Endothelial cell of umbilical vein (primary cell): ENCODE data around the gene EEFSEC. TPM values are rescaled to one million over a fixed set of nuclear protein-coding genes. Genes with fewer than 3 reads are reported as not detected.

Experiments
- BruUV-seq: library from RNA; stranded (reverse); fragments of 400-500 nt; replicated peaks from 2 replicates; lab custom pipeline; 2021; lab: Mats Ljungman, UMichigan
- CTCF ChIA-PET: fragments of 300-600, 350-600 bp; sonication (Branson Sonifier 250); formaldehyde crosslinking; loops from one replicate; lab custom pipeline; 2021; ENCODE audit warnings: antibody characterized with exemption, inconsistent platforms; lab: Charles Lee
- POLR2A ChIA-PET: fragments of 300-600, 350-600 bp; sonication (Branson Sonifier 250); formaldehyde crosslinking; loops from one replicate; lab custom pipeline; 2021; ENCODE audit warnings: antibody characterized with exemption, inconsistent platforms; lab: Charles Lee
- DNase-seq: peaks from one replicate; pipeline ENCODE4 v3.0.0-alpha.2; 2011; ENCODE audit warnings: low read depth, low spot score
- FAIRE-seq: peaks from 2 replicates; lab custom pipeline; 2011; peaks lifted over from hg19 to GRCh38; lab: Jason Lieb, UNC
- H2AFZ ChIP-seq: 2 replicates; pipeline ENCODE4 v1.6.0; 2012; ENCODE audit warnings: low read depth, low read length, control low read depth, inconsistent platforms
- H3K27ac ChIP-seq: 2 replicates; pipeline ENCODE4 v1.5.1; 2011; ENCODE audit warnings: low read depth, mild to moderate bottlenecking, control low read depth, low read length, moderate library complexity; ENCODE audit not compliant: insufficient read depth
- H3K27me3 ChIP-seq, 2 experiments: 2 replicates each; pipeline versions ENCODE4 v1.6.0 to v1.6.1; 2011; ENCODE audit warnings: low read length in 2 of 2, mixed read lengths in 1 of 2; ENCODE audit not compliant: control insufficient read depth in 2 of 2, insufficient read depth in 2 of 2
- H3K36me3 ChIP-seq, 2 experiments: 2 replicates in 1 of 2; 3 replicates in 1 of 2; pipeline ENCODE4 v1.5.1; 2011; ENCODE audit warnings: low read length in 2 of 2, mild to moderate bottlenecking in 1 of 2, moderate library complexity in 1 of 2; ENCODE audit not compliant: control insufficient read depth in 2 of 2, insufficient read depth in 2 of 2; ENCODE audit errors: extremely low read depth in 1 of 2
- H3K4me1 ChIP-seq: 3 replicates; pipeline ENCODE4 v1.5.1; 2011; ENCODE audit warnings: mild to moderate bottlenecking, low read length; ENCODE audit not compliant: control insufficient read depth, insufficient read depth; ENCODE audit errors: extremely low read depth
- H3K4me2 ChIP-seq: 2 replicates; pipeline ENCODE4 v1.6.1; 2011; ENCODE audit warnings: low read length, control low read depth, mixed read lengths; ENCODE audit not compliant: insufficient read depth
- H3K4me3 ChIP-seq, 3 experiments: fragments of 200-600 bp in 1 of 3; sonication (generic), shearing (Covaris generic) in 1 of 3; replicated peaks in 1 of 3; 2 replicates each; pipeline ENCODE4 v1.5.1; 2011 to 2016; ENCODE audit warnings: control low read depth in 3 of 3, low read length in 3 of 3, mild to moderate bottlenecking in 2 of 3, inconsistent platforms in 1 of 3, low read depth in 1 of 3, moderate library complexity in 1 of 3; ENCODE audit not compliant: insufficient read depth in 1 of 3
- H3K79me2 ChIP-seq: 2 replicates; pipeline ENCODE4 v1.6.0; 2012; ENCODE audit warnings: low read length, inconsistent platforms; ENCODE audit not compliant: control insufficient read depth, insufficient read depth
- H3K9ac ChIP-seq: replicated peaks from 2 replicates; pipeline ENCODE3; 2011; ENCODE audit warnings: low read length, control low read depth; ENCODE audit not compliant: insufficient read depth; ENCODE audit errors: extremely low read depth
- H3K9me1 ChIP-seq: replicated peaks from 3 replicates; pipeline ENCODE4 v1.6.0; 2011; ENCODE audit warnings: mild to moderate bottlenecking, low read length; ENCODE audit not compliant: control insufficient read depth, insufficient read depth; ENCODE audit errors: extremely low read depth
- H3K9me3 ChIP-seq: replicated peaks from 2 replicates; pipeline ENCODE4 v1.5.1; 2012; ENCODE audit warnings: low read length, inconsistent platforms; ENCODE audit not compliant: control insufficient read depth, insufficient read depth
- H4K20me1 ChIP-seq: replicated peaks from 2 replicates; pipeline ENCODE3; 2011; ENCODE audit warnings: mild to moderate bottlenecking, low read length; ENCODE audit not compliant: control insufficient read depth, insufficient read depth; ENCODE audit errors: extremely low read depth
- CTCF ChIP-seq, 2 donors: IDR thresholded peaks; 1 replicate in 1 of 2; 2 replicates in 1 of 2; pipeline ENCODE4 v1.5.1; 2011; ENCODE audit warnings: low read length in 2 of 2, mild to moderate bottlenecking in 2 of 2, moderate library complexity in 2 of 2, control low read depth in 1 of 2, inconsistent platforms in 1 of 2, low read depth in 1 of 2; ENCODE audit not compliant: insufficient read depth in 1 of 2; ENCODE audit errors: extremely low read depth in 1 of 2
- EZH2 ChIP-seq: IDR thresholded peaks from 2 replicates; pipeline ENCODE4 v1.6.1; 2012; ENCODE audit warnings: borderline replicate concordance, low read depth, mild to moderate bottlenecking, moderate library complexity, low read length, inconsistent platforms; ENCODE audit not compliant: severe bottlenecking
- FOS ChIP-seq: IDR thresholded peaks from 2 replicates; pipeline ENCODE4 v1.6.1; 2011; ENCODE audit warnings: mild to moderate bottlenecking, low read length, moderate library complexity, borderline replicate concordance; ENCODE audit not compliant: insufficient read depth
- GATA2 ChIP-seq: IDR thresholded peaks from 2 replicates; pipeline ENCODE4 v1.7.0; 2011; ENCODE audit warnings: low read depth, mild to moderate bottlenecking, moderate library complexity, mixed read lengths, low read length; ENCODE audit not compliant: insufficient read length, insufficient read depth
- JUN ChIP-seq: IDR thresholded peaks from 2 replicates; pipeline ENCODE4 v1.6.1; 2011; ENCODE audit warnings: borderline replicate concordance, low read depth; ENCODE audit not compliant: insufficient read length, insufficient read depth
- MYC ChIP-seq: IDR thresholded peaks from one replicate; pipeline ENCODE4 v1.6.1; 2011; ENCODE audit warnings: mild to moderate bottlenecking, low read depth, low read length
- POLR2A ChIP-seq: IDR thresholded peaks from 2 replicates; pipeline ENCODE4 v1.6.1; 2012; ENCODE audit warnings: low read depth, mild to moderate bottlenecking, control low read depth, low read length
- POLR2AphosphoS5 ChIP-seq: IDR thresholded peaks from 2 replicates; pipeline ENCODE4 v1.6.1; 2012; ENCODE audit warnings: low read depth, mild to moderate bottlenecking, control low read depth, low read length, moderate library complexity; ENCODE audit not compliant: insufficient read depth
- dilution Hi-C: fragments of 300-500 bp; cut with MboI; formaldehyde crosslinking; loops from one replicate; pipeline ENCODE4 v1.15.0; 2019; ENCODE audit warnings: low sequenced_read_pairs; ENCODE audit not compliant: extremely low pct_ligation_motif_present
- intact Hi-C: fragments of 100-400 bp; cut with micrococcal nuclease; formaldehyde crosslinking; loops from one replicate; pipeline ENCODE4 v1.10.0; 2022
- polyA plus RNA-seq, 4 experiments: library from polyadenylated mRNA; depleted of rRNA in 3 of 4; stranded (reverse) in 3 of 4; unstranded in 1 of 4; fragments of >200 nt; gene quantifications; 2 replicates each; pipeline versions ENCODE4 v1.2.1 to v1.2.3, GENCODE V29; 2011 to 2012; ENCODE audit warnings: missing spikeins in 1 of 4
- total RNA-seq: library from RNA; stranded (reverse); gene quantifications from 2 replicates; pipeline ENCODE4 v1.2.3, GENCODE V29; 2021
- TF ChIP-seq, protein P1 (sequence below): IDR thresholded peaks from 2 replicates; pipeline ENCODE4 v1.6.1; 2011; ENCODE audit not compliant: insufficient read depth, insufficient read length

EEFSEC gene
- total and polyA plus RNA-seq, 2 donors (not counting 3 experiments of a cell fraction or from before 2014, with no cell fraction given): 13.1 to 14.5 TPM

DNA sequence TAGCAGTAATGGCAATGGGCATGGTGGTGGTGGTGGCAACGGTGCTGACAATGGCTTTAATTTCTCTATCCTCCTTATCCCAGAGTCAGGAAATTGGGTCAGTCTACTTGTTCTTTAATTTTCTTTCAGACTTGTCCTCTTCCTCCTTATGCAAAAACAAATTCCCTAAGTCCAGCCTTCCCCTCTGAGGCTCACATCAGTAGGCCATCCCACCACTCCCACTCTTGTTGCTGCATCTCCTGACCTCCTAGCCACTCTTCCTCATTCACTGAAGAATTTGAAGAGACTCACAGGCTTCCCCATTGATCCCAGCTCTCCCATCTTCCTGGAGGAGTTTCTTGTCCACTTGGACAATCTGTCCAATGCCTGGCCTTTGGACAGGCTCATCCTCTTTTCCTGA, 293.5 kb downstream of the EEFSEC start:
- H3K9me3 ChIP-seq: no peaks in the 10 kb centered on the region
- intact Hi-C loops: no loop called here
- no peak overlapping the region for H3K4me2 ChIP-seq
- CTCF ChIA-PET: no interaction called here
- no peak for DNase-seq
- H3K36me3 ChIP-seq: no peaks in the 10 kb centered on the region
- H3K79me2 ChIP-seq: no peaks in the 10 kb centered on the region
- no peak overlapping the region for H3K9ac ChIP-seq
- TF ChIP-seq GATA2: no peak
- no peak for TF ChIP-seq POLR2AphosphoS5
- TF ChIP-seq FOS: no peak
- no peak for TF ChIP-seq EZH2
- no peak for TF ChIP-seq POLR2A
- no peak for TF ChIP-seq MYC
- no peak for TF ChIP-seq CTCF (IDR thresholded peaks at IDR 0.05; ENCODE audit: extremely low read depth in 1 of 2, insufficient read depth in 1 of 2, low read depth in 1 of 2, low read length in 2 of 2)
- TF ChIP-seq, protein P1, sequence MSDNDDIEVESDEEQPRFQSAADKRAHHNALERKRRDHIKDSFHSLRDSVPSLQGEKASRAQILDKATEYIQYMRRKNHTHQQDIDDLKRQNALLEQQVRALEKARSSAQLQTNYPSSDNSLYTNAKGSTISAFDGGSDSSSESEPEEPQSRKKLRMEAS: no peak
- no peak for TF ChIP-seq JUN
- no TSS peak for BruUV-seq
- no peak overlapping the region for H3K27ac ChIP-seq
- no peak overlapping the region for H3K4me3 ChIP-seq
- H2AFZ ChIP-seq: no peak overlapping the region
- H3K4me1 ChIP-seq: peaks cover 6% of the 10 kb centered on the region
- H3K9me1 ChIP-seq: no peaks in the 10 kb centered on the region
- FAIRE-seq: no peak
- peaks cover 0 to 10% of the 10 kb centered on the region in 2 experiments for H3K27me3 ChIP-seq
- dilution Hi-C loops: loop anchor here (25.0 kb wide), 1 partner anchor 140 kb away; no protein-coding TSS in a partner anchor
- no peaks in the 10 kb centered on the region for H4K20me1 ChIP-seq
- POLR2A ChIA-PET: no interaction called here
